NCI-H1092 treated with DMSO at 0.1 percent for 48 hours (cell line): Measurements from ENCODE around the gene AIP.

Source experiments
- DNase-seq: peaks from one replicate; lab custom pipeline; 2025; lab: John Stamatoyannopoulos, UW

Gene AIP

DNA sequence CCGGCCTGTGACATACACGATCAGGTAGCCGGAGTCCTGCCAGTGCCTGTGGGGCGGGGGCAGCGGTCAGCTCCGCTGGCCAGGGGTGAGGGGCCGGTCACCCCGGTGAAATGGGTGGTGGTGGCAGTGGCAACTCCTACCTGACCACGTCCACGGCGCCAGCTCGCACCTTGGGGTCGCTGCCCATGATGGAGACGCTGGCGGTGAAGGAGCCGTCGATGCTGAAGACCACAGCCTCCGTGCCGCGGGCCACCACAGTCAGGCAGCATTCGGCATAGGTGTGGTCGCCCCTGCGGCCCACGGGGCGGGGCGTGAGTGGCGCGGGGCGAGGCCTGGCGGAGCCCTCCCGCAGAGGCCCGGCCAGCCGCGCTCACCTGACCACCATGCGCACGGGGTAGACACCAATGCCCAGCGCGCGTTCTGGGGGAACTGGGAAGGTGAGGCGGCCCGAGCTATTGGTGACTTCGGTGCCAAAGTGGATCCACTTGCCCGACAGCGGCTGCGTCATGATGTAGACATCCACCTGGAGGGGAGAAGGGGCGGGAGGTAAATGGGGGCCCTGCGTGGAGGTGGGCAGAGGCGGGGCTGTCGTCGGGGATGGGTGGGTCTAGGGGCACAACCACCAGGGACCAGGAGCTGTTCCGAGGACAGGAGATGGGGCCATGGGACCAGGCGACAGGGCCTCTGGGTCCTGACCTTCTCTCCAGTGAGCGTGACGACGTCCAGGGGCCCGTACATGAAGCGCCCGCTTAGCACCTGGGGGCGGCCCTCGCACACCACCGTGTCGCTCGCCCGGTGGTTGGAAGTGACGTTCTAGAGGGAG lies 10.9 kb downstream of the AIP start:
- no peak for DNase-seq

DNA sequence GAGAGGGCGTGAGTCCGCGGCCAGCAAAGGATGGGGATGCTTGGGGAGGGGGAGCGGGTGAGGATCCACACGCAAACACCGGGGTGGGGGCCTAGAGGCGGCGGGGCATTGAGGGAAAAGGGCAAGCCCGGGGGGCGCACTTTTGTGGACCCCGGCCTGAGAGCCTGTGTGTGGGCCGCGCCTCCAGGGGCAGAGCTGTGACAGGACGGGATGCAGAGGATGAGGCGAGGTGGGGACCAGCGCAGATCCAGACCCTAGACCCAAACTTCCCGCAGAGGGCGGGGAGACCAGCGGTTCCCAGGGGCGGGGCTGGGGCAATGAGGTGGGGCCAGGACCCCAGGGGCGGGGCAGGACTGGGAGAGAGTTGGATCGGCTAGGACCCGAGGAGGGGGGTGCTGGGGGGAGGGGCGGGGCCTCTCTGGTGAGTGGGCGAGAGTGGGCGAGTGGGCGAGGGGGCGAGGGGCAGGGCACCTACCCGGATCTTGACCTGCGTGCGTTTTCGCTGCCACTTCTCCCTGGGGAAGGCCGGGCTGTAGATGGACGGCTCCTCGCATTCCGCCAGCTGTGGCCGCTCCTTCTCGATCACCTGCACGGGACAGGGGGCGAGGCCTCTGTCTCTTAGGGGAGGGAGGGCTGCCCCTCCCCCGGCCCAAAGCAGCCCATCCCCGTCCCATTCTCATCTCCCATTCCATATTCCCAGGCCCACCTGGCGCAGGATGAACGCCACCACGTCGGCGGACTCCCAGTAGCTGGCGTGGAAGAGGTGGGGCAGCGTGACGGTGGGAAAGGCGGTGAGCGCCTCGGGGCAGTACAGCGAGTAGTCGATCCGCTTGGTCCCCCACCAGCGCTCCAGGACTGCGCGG lies 11.8 kb downstream of the AIP start:
- no peak for DNase-seq

DNA sequence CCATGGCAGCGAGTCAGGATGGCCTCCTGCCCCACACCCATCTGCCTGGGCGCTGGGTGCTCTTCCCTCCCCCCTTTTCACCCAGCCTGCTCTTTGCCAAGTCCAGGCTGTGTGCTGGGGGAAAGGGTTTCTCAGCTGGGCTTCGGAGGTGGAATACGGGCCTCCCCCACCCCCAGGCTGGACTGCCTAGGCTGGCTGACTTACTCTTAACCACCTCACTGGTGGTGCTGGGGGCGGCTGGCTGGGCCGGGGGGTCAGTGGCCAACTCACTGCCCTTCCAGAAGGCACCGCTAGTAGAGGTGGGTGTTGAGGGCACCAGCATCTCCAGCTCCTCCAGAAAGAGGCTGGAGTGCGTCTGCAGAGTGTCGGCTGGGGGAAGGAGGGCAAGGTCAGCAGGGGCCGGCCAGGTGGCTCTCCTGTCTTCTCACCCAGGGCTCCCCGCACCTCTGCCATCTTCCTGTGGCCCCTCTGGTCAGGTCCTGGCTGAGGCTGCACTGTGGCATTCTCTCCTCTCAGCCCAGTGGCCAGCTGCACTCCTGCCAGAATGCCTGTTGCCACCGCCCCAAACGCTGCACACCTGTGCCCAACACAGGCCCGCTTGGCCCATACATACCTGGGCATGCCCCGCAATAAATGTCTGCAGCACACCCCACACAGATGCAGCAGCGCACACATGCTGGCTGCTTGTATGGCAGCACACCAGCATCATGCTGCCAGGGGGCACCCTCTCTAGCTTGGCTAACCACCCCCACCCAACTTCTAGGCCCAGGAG lies 12.6 kb downstream of the AIP start:
- DNase-seq = no peak

DNA sequence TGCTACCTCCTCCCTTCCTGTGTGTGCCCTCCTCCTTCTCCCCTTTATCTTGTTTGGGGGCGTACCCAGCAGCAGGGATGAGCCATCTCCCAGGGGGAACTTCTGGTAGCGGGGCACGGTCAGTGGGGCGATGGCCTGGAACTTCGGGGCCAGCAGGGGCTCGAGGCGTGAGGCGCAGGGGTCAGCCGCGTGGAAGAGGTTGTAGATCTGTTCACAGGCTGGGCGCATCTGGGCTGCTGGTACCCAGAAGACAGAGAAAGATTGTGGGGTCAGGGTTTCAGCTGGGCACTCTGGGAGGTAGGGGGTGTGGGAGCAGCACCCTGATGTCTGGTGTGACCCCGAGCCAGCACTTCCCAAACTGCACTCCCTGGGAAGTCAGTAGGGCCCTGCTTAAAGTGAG lies 13.3 kb downstream of the AIP start:
- DNase-seq = no peak

DNA sequence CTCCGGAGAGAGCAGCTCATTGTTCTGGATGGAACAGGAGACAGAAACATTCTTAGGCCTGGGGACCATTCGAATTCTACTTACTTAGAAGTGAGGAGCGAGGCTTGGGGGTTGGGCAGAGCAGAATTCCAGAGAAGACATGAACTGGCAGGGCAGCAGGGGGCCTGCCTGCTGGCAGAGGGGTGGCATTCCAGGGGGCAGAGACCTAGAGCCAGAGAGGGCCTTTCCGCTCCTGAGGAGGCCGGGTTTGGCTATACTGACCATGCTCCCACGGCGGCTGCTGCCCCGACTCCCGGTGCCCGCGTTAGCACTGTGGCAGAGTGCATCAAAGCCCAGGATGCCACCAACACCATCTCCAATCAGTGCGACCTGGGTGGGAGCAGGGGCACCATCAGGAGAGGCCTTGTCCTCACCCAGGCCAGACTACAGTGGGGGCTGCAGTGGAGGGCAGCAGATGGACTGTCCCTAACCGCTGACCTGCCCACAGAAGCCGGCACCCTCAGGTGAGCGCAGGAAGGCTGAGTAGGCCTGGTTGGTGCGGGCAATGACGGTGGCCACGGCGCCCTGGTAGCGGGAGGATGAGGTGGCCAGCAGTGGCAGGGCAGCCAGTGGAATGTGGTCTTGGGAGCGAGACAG lies 14.9 kb downstream of the AIP start:
- DNase-seq = no peak

DNA sequence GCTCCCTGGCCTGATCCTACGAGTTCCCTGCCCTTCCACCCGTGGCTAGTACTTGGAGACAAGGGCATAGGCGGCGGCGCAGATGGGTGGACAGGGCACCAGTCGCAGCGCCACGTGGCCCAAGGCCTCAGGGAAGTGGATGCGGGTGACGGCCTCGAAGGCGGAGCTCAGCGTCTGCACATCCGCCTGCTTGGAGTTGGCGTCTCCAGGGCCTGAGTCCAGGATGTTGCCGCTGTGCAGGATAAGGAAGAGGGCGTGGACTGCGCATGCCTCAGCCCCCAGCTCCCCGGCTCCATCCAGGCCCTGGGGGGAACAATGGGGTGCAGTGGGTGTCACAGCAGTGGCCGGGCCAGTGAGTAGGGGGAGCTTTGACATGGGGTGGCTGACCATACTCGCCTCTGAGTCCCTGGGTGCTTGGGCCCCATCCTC lies 15.7 kb downstream of the AIP start:
- DNase-seq = no peak

DNA sequence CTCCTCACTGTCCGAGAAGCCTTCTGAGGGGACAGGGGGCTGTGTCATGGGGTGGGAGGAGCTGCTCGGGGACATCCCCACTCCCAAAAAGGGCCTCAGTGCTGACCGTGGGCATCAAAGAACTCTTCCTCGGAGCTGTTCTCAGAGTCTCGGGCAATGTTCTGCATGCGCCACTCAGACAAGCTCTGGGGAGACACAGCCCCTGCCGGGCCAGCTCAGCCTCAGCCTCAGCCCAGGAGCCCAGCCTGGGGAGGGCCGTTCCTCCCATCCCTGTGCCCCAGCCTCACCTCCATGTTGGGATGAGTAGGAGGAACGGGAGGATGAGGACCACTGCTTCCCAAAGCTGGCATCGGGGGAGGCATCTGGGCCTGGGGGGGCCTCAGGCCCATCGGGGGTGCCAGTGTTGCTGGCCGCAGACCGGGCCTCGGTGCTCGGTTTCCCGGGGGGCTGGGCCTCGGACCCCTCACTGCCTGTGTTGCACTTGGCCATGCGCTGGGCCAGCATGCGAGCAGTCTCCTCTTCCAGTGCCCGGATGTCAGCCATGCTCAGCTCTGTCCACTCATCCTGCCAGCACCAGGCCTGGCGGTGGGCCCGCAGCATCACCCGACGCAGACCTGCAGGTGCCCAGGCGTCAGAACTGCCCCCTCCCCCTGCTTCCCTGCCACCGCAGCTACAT lies 17.1 kb downstream of the AIP start:
- DNase-seq = no peak

DNA sequence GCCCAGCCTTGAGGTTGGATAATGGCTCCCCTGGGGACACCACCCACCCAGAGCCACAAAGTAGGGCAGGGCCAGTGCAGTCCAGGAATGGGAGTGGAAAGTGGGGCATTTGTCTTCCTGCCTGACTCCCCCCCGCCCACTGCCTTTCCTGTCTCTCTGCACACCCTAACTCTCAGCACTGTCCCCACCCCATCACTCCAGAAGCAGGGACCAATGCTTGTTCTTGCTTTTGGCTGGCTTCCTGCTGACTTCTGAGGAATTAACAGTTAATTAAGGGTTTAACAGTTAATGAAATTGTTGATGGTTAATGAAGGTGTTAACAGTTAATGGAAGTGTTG lies 17.6 kb downstream of the AIP start:
- DNase-seq = no peak

DNA sequence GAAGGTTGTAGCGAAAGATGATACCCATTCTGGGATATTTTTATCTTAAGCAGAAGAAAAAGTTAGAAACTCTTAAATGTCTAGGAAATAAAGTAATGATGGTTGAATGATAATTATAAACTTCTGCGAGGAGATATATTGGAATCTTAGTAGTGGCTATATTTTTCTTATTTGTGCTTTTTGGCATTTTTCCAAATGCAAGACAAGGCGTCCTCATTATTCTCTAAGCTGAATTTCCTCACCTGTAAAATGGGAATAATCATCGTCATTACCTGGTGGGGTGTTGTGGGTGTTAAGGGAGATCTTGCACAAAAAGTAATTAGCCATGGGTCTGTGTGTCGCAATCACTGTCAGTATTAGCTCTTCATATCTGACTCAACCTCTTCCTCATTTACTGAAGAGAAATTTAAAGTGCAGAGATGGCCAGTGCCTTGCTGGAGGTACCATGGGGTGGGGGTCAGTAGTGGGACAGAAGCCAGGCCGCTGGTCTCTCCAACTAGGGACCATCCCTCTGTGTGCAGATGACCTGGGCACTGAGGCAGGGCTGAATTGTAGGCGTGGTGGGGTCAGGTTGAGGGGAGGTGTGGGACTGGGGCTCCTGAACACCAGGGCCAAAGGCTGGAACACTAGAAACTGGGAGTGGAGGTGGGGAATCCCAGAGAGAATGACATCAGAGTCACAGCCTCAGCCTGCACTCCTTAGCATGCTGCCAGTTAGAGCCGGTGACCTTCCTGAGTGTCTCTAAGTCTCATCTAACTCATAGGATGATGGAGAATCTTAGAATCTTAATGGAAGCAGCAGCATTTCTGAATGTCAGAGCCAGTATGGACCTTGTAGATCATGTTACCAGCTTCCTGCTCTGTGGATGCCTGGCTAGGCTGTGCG lies 18.2 kb downstream of the AIP start:
- no peak for DNase-seq

DNA sequence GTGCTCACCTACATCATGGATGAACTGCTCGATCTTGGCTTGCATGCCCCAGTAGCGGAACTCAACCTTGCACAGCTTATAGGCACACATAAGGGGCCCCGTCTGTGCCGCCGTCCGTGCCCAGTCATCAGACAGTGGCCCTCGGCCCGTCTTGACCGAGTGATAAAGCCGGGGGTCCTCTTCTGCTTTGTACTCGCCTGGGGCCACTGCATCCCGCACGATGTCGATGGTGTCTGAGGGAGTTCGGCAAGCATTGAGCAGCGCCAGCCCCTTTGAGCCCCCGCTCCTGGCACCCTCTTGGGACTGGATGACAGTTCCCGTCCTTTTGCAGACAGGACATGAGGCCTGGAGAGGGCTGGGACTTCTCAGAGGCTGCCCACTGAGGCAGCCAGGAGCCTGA lies 19.0 kb downstream of the AIP start:
- no peak for DNase-seq

DNA sequence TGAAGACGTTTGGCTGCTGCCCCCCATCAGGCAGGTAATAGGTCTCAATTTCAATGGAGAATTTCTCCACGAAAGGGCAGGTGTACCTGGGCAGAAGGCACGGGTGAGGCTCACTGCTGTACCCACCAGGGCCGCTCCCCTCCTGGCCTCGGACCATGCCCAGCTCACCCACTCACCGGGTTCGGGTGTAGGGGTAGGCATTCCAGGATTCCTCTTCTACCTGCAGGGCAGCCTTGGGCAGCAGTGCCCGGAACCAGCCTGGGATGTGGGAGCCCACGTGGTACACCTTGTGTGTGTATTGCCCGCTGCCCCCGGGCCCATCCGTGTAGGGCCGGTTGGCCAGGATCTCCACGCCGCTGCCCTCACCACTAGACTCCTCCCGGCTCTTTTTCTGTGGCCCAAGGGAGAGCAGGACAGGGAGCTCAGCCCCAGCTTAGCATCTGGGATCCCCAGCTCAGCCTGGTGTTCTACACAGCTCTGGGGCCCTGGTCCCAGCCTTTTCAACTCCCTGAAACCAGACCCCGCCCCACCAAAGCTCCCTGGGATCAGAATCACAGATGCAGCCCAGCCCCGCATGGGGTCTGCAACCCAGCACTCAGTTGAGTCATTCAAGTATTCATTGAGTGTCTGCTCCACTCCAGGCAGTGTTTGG lies 19.6 kb downstream of the AIP start:
- no peak for DNase-seq

DNA sequence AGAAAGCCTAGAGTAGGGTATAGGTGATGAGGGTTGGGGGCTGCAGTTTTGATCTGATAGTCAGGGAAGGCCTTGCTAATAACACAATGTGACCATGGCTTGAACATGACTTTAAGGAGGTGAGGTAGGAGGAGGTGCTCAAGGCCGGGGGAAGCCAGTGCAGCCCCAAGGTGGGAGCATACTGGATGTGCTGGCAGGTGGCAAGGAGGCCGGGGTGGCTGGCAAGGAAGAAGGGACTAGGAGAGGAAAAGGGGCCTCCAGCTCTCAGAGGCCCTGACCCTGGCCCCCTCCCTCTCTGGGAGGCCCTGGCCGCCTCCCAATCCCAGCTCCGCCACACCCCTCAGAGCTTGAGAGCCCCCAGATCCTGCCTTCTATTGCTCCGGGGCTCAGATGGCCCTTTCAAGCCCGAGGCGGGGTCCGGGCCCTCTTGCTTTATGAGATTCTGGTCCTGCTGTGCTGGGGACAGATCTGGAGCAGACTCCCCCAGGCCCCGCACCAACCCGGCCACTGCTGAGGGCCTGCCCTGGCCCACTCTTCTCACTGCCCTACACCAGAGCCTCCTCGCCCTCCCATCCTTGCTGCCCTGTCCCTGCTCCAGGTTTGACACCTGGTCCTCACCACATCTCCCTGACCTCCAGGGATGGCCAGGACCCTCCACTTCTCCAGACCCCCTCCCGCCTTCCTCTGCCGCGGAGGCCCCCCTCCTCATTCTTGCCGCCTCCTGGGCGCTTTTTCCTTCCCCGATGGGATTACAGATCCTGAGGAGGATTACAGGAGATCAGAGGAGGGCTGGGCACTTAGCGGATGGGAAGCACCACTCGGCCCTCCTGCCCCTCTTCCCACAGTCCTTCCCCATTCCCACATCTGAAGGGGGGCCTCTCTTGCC lies 20.5 kb downstream of the AIP start:
- DNase-seq = no peak

DNA sequence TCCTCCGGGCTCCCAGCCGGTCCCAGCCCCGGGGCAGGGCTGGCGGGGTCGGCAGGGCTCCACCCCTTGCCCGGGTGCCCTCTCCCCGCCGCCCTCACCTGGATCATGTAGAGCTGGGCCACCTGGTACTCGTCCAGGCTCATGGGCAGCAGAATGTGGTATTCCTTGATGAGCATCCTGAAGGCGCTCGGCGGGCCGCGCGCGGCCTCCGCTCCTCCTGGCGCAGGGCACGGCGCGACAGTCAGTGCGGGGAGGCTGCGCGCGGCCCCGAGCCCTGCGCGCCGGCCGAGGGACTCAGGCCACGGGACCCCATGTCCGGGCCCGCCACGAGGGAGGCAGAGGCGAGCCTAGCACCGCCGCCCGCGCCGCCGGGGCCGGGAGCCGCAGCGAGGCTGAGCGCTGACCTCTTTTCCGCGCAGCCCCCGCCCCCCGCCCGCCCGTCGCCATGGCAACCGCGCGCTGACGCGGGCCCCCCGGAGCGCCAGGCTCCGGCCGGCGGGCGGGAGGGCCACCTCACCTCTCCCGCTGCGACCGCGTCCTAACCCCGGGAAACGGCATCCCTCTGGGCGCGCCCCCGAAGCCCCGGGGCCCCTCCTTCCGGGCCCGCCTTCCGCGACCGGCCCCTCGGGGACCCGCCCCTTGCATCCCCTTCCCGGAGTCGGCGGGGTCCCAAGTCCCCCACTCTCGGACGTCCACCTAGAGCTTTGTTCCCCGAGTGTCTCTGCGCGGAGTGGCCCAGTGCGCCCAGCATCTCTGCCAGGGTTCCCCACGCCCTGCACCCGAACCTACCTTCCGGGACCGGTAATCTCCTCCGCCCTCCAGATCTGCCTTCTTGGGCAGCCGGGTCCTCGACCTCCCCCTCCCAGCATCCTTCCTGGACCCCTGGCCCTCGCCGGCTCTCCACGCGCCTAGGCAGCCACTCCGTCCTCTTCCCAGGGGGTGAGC lies 21.5 kb downstream of the AIP start:
- peak; percentile 21 for DNase-seq

DNA sequence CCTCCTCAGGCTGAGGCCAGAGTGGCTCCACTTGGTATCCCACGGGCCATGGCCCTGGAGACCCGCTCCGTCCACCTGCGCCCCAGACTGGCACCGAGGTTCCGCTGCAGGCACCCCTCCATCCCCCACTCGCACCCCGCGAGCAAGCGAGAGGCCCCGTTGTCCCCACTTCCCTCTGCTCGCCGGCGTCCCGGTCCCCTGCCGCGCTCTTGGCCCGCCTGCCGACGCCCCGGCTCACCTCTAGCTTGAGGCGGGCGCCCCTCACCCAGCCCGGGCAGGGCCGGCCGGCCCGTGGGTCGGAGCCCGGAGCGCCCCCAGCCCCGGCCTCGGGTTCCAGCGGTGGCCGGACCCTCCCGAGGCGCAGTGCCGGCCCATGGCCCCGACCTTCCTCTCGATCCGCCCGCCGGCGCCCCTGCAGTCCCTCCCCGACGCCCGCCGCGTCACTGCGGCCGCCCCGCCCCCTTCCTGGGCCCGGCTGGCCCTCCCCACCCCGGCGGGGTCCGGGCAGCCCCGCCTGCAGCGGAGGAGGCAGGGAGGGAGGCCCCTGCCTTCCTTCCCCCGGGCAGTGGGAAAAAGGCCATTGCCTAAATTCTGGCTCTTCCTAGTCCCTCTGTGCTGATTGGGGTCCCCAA lies 22.2 kb downstream of the AIP start, which contains the start of gene PITPNM1:
TSS of gene PITPNM1 (minus strand) at position 414 of the 632 bp plus-strand sequence. CDS start 1,183 bp downstream, outside the sequence.
- peak; percentile 7 for DNase-seq

DNA sequence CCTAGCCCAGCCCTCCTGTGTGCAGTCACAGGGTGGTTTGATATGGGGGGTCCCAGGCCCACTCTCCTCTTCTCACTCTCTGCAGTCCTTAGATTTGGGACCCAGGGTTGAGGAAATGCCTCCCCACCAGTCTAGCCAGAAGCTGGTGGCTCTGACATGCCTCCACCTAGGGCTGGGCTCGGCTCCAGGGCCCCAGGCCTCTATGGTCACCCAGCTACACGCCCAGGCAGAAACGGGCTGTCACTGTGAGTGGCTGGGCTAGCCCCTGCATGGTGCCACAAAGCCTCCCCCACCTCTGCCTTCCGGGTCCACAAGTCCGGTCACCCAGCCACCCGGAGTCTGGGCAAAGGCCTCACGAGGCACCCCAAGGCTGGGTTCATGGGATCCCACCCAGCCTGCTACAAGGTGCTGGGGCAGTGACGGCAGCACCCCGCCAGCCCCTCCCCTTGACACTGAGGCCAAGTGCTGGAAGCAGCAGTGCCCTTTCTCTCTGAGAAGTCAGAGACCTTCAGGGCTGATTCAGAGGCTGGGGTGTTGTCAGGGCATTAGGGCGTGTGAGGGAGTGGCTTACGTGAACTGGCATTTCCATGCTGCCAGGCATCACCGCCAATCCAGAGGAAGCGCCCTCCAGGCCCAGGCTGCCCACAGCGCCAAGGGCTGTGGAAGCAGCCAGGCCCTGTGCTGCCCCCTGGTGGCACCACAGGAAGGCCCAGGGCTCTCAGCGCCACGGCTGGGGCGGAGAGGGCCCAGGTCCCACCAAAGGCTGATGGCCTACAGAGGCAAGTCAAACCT lies 23.0 kb downstream of the AIP start:
- peak; percentile 72 for DNase-seq

DNA sequence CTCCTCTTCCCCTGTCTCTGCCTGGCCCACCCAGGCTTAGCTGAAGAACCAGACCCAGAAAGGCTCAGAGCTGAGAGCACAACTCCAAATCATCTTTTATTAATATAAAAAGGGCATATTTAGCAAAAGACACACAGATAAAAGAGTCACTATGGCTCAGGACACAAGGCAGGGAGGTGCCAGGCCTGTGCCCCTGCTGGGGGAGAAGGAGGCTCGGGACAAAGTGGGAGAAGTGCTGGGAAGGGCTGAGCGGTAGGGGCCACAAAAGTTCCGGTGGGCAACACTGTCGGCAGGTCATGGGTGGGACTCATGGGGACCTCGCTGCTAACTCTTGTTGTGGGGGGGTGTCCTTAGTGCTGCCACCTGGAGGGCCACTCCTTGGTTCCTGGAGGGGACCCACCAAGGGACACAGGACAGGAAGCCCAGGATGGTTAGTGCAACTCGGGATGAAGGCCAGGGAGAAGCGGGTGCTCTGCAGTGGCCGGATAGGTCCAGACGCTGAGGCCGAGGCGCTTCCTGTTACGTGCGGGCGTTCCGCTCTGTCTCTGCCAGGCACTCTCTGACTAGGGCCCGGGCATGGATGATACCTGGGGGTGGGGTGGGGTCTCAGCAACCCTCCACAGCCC lies 23.7 kb downstream of the AIP start:
- DNase-seq = no peak
